Panc1 (cell line): ENCODE data around the gene CCDC9. TPM values are rescaled to one million over a fixed set of nuclear protein-coding genes. Genes with fewer than 3 reads are reported as not detected.

Source experiments
- ATAC-seq: fragments of 200-7000 bp; cut with Tn5 transposase; 2 replicates; pipeline ENCODE4 v1.9.1; 2020; ENCODE audit warnings: mild to moderate bottlenecking, moderate library complexity
- BruUV-seq: library from RNA; stranded (reverse); fragments of 400-500 nt; replicated peaks from 2 replicates; lab custom pipeline; 2021; lab: Mats Ljungman, UMichigan
- CTCF ChIA-PET: fragments of 300-600 bp; sonication (Branson Sonifier 250); formaldehyde crosslinking; loops from one replicate; lab custom pipeline; 2022; ENCODE audit warnings: antibody characterized with exemption; lab: Charles Lee
- POLR2A ChIA-PET: fragments of 300-600 bp; sonication (Branson Sonifier 250); formaldehyde crosslinking; loops from one replicate; lab custom pipeline; 2022; ENCODE audit warnings: antibody characterized with exemption; lab: Charles Lee
- DNase-seq: peaks from one replicate; pipeline ENCODE4 v3.0.0-alpha.2; 2010; ENCODE audit warnings: low read depth, low spot score
- H3K27ac ChIP-seq: 2 replicates; pipeline ENCODE4 v1.5.1; 2011; ENCODE audit warnings: mild to moderate bottlenecking, low read length, inconsistent platforms
- H3K27me3 ChIP-seq: fragments of 200-500 bp; sonication (Bioruptor generic); 2 replicates; pipeline ENCODE4 v1.6.0; 2014; ENCODE audit warnings: low read length, inconsistent platforms; ENCODE audit not compliant: control insufficient read depth, insufficient read depth
- H3K36me3 ChIP-seq: fragments of 200-500 bp; sonication (Bioruptor generic); 2 replicates; pipeline ENCODE4 v1.5.1; 2014; ENCODE audit warnings: inconsistent platforms, mild to moderate bottlenecking, low read length, moderate library complexity; ENCODE audit not compliant: control insufficient read depth, insufficient read depth
- H3K4me1 ChIP-seq: 2 replicates; pipeline ENCODE4 v1.5.1; 2011; ENCODE audit warnings: inconsistent platforms, mild to moderate bottlenecking, low read length, moderate library complexity; ENCODE audit not compliant: control insufficient read depth, insufficient read depth
- H3K4me3 ChIP-seq, 2 experiments: 2 replicates each; pipeline ENCODE4 v1.5.1; 2011 to 2012; ENCODE audit warnings: low read depth in 2 of 2, low read length in 2 of 2, mild to moderate bottlenecking in 2 of 2, inconsistent platforms in 1 of 2, moderate library complexity in 1 of 2
- H3K9me3 ChIP-seq: fragments of 200-500 bp; sonication (Bioruptor generic); 2 replicates; pipeline ENCODE4 v1.5.1; 2014; ENCODE audit warnings: low read depth, mild to moderate bottlenecking, inconsistent platforms, low read length, moderate library complexity; ENCODE audit not compliant: control insufficient read depth, insufficient read depth
- CTCF ChIP-seq: fragments of 450-650 bp; IDR thresholded peaks from 2 replicates; pipeline ENCODE4 v1.5.1; 2017; ENCODE audit warnings: mild to moderate bottlenecking
- POLR2AphosphoS5 ChIP-seq: IDR thresholded peaks from 2 replicates; pipeline ENCODE4 v1.6.1; 2012; ENCODE audit warnings: mild to moderate bottlenecking, low read depth, low read length, moderate library complexity
- REST ChIP-seq, 2 experiments: IDR thresholded peaks; 2 replicates each; pipeline ENCODE4 v1.6.1; 2011 to 2012; ENCODE audit warnings: low read depth in 2 of 2, control low read depth in 1 of 2, low read length in 1 of 2, mild to moderate bottlenecking in 1 of 2, moderate library complexity in 1 of 2; ENCODE audit not compliant: insufficient read depth in 1 of 2
- SIN3A ChIP-seq: IDR thresholded peaks from 2 replicates; pipeline ENCODE4 v1.6.1; 2012; ENCODE audit warnings: low read depth, mild to moderate bottlenecking, low read length, moderate library complexity, borderline replicate concordance; ENCODE audit not compliant: insufficient read depth
- TCF7L2 ChIP-seq: IDR thresholded peaks from 2 replicates; pipeline ENCODE4 v1.6.1; 2011; ENCODE audit warnings: mild to moderate bottlenecking, low read depth, low read length, inconsistent platforms
- in situ Hi-C: cut with HindIII; loops from 2 replicates; pipeline ENCODE4 v1.10.0; 2016; ENCODE audit warnings: low sequenced_read_pairs, low pct_unique_long_range_greater_than_20kb
- intact Hi-C: fragments of 100-400 bp; cut with micrococcal nuclease; formaldehyde crosslinking; loops from one replicate; pipeline ENCODE4 v1.10.0; 2022; ENCODE audit not compliant: unreplicated experiment
- total RNA-seq: library from RNA; stranded (reverse); gene quantifications from one replicate; pipeline ENCODE4 v1.2.1, GENCODE V29; 2021; ENCODE audit not compliant: unreplicated experiment

CCDC9 gene
- total RNA-seq, 1 experiment from 2014 or later: 29.2 TPM

- intact Hi-C loops (no loop called here), in situ Hi-C loops (no loop called here)
- Histone ChIP-seq H3K36me3 (no peaks in the 10 kb centered on the region; the same call in 1 of the 2 replicates), H3K4me3 (no peak overlapping the region), H3K27me3 (no peaks in the 10 kb centered on the region), H3K27ac (0 out of 2 replicates have a peak overlapping the region, but pooled peaks have one; percentile 29), H3K9me3 (no peaks in the 10 kb centered on the region), H3K4me1 (peaks cover 6% of the 10 kb centered on the region)
- ATAC-seq (no peak), DNase-seq (no peak)
- POLR2A ChIA-PET: interaction anchor here (0.6 kb wide), 1 partner anchor 9 kb away, joined by 3 read pairs; no protein-coding TSS in a partner anchor
- CTCF ChIA-PET: interaction anchor here (0.7 kb wide), 2 partner anchors 43 to 83 kb away, joined by 3 to 5 read pairs; no protein-coding TSS in a partner anchor
- BruUV-seq: no TSS peak
- no peak for TF ChIP-seq POLR2AphosphoS5
- TF ChIP-seq CTCF: no peak
- TF ChIP-seq REST (IDR thresholded peaks at IDR 0.05; ENCODE audit: insufficient read depth in 1 of 2, low read depth in 2 of 2, low read length in 1 of 2): no peak
- no peak for TF ChIP-seq SIN3A
- no peak for TF ChIP-seq TCF7L2
Measured at GRCh38 chr19:47253467-47253881, 2.9 kb upstream of the CCDC9 start.

GRCh38 chr19:47253970-47254369 lies 2.4 kb upstream of the CCDC9 start:
- intact Hi-C loops (no loop called here), in situ Hi-C loops (no loop called here)
- Histone ChIP-seq H3K4me3 (no peak overlapping the region), H3K27me3 (no peaks in the 10 kb centered on the region), H3K36me3 (no peaks in the 10 kb centered on the region; the same call in 1 of the 2 replicates), H3K27ac (no peak overlapping the region), H3K9me3 (no peaks in the 10 kb centered on the region), H3K4me1 (peaks cover 6% of the 10 kb centered on the region)
- ATAC-seq (no peak), DNase-seq (no peak)
- ChIA-PET POLR2A (interaction anchor here (0.6 kb wide), 1 partner anchor 10 kb away, joined by 3 read pairs; no protein-coding TSS in a partner anchor), CTCF (interaction anchor here (0.7 kb wide), 2 partner anchors 43 to 84 kb away, joined by 3 to 5 read pairs; no protein-coding TSS in a partner anchor)
- BruUV-seq: no TSS peak
- no peak for TF ChIP-seq SIN3A
- TF ChIP-seq REST (IDR thresholded peaks at IDR 0.05; ENCODE audit: insufficient read depth in 1 of 2, low read depth in 2 of 2, low read length in 1 of 2): no peak
- no peak for TF ChIP-seq CTCF
- TF ChIP-seq POLR2AphosphoS5: no peak
- no peak for TF ChIP-seq TCF7L2
